ENCODE measurements around the gene TBC1D22A. TPM values are rescaled to one million over a fixed set of nuclear protein-coding genes. Genes with fewer than 3 reads are reported as not detected.

TBC1D22A gene
- total and polyA plus RNA-seq, 2 donors (not counting 3 experiments of a cell fraction or from before 2014, with no cell fraction given) = 26.1 to 32.4 TPM

DNA sequence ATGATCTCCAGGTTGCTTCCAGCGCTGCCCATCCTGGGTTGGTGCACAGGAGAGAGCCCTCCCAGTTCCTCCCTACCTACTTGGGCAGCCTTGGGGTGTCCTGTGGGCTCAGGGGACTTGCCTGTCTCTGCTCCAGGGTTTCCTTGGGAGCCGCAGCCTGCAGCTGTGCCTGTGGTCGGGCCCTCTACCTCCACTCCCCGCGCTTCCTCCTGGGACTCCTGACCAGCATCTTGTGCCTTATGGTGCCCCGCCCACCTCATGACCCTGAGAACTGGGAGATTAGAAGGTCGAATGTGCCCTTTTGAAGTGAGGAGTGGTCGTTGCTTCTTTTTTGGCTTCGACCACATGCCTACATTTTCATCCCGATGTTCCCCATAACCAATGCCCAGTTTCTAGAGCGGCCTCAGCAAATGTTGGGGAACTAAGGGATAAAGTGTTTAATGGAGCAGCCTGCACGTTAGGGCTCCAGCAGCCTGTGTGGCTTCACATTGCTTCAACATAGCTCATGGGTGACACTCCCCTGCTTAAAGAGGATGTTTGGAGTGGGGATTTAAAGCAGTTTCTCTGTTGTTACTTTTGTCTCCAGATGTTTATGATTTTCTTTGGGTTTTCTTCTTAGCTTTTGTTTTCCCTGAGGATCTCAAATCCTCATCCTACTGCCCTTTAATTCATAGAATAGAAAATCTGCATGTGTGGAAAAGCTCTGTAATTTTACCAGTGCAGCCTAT lies 248.8 kb downstream of the TBC1D22A start:
- CTCF ChIA-PET = interaction anchor here (0.9 kb wide), 1 partner anchor 11 kb away, joined by 4 read pairs; no protein-coding TSS in a partner anchor
- POLR2A ChIA-PET = no interaction called here
- Histone ChIP-seq H2AFZ (ENCODE audit: low read depth, low read length) (no peak overlapping the region), H3K36me3 (ENCODE audit: control insufficient read depth in 2 of 2, extremely low read depth in 1 of 2, insufficient read depth in 2 of 2, low read length in 2 of 2) (no peaks in the 10 kb centered on the region), H3K79me2 (ENCODE audit: control insufficient read depth, insufficient read depth, low read length) (no peaks in the 10 kb centered on the region), H3K27ac (ENCODE audit: insufficient read depth, low read depth, low read length) (no peak overlapping the region), H3K9me3 (replicated peaks; ENCODE audit: control insufficient read depth, insufficient read depth, low read length) (no peaks in the 10 kb centered on the region), H3K4me1 (ENCODE audit: control insufficient read depth, extremely low read depth, insufficient read depth, low read length) (no peaks in the 10 kb centered on the region), H3K9ac (replicated peaks; ENCODE audit: extremely low read depth, insufficient read depth, low read length) (no peak overlapping the region), H3K4me2 (ENCODE audit: insufficient read depth, low read length) (no peak overlapping the region), H3K27me3 (ENCODE audit: control insufficient read depth in 2 of 2, insufficient read depth in 2 of 2, low read length in 2 of 2) (no peaks in the 10 kb centered on the region), H3K4me3 (replicated peaks in 1 of 3; ENCODE audit: insufficient read depth in 1 of 3, low read depth in 1 of 3, low read length in 3 of 3) (no peak overlapping the region), H4K20me1 (replicated peaks; ENCODE audit: control insufficient read depth, extremely low read depth, insufficient read depth, low read length) (no peaks in the 10 kb centered on the region), H3K9me1 (replicated peaks; ENCODE audit: control insufficient read depth, extremely low read depth, insufficient read depth, low read length) (no peaks in the 10 kb centered on the region)
- DNase-seq (ENCODE audit: low read depth, low spot score) = no peak
- intact Hi-C loops (cut with micrococcal nuclease) (no loop called here), dilution Hi-C loops (cut with MboI; ENCODE audit: extremely low pct_ligation_motif_present, low sequenced_read_pairs) (no loop called here)
- BruUV-seq (replicated peaks) = no TSS peak
- TF ChIP-seq EZH2 (IDR thresholded peaks at IDR 0.05; ENCODE audit: borderline replicate concordance, low read depth, low read length, severe bottlenecking) (no peak), MYC (IDR thresholded peaks at IDR 0.05; ENCODE audit: low read depth, low read length) (no peak), FOS (IDR thresholded peaks at IDR 0.05; ENCODE audit: borderline replicate concordance, insufficient read depth, low read length) (no peak), POLR2A (IDR thresholded peaks at IDR 0.05; ENCODE audit: low read depth, low read length) (no peak), POLR2AphosphoS5 (IDR thresholded peaks at IDR 0.05; ENCODE audit: insufficient read depth, low read depth, low read length) (no peak), GATA2 (IDR thresholded peaks at IDR 0.05; ENCODE audit: insufficient read depth, insufficient read length, low read depth, low read length) (no peak), JUN (IDR thresholded peaks at IDR 0.05; ENCODE audit: borderline replicate concordance, insufficient read depth, insufficient read length, low read depth) (no peak)
- TF ChIP-seq, protein P1, sequence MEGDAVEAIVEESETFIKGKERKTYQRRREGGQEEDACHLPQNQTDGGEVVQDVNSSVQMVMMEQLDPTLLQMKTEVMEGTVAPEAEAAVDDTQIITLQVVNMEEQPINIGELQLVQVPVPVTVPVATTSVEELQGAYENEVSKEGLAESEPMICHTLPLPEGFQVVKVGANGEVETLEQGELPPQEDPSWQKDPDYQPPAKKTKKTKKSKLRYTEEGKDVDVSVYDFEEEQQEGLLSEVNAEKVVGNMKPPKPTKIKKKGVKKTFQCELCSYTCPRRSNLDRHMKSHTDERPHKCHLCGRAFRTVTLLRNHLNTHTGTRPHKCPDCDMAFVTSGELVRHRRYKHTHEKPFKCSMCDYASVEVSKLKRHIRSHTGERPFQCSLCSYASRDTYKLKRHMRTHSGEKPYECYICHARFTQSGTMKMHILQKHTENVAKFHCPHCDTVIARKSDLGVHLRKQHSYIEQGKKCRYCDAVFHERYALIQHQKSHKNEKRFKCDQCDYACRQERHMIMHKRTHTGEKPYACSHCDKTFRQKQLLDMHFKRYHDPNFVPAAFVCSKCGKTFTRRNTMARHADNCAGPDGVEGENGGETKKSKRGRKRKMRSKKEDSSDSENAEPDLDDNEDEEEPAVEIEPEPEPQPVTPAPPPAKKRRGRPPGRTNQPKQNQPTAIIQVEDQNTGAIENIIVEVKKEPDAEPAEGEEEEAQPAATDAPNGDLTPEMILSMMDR (IDR thresholded peaks at IDR 0.05; ENCODE audit: extremely low read depth in 1 of 2, insufficient read depth in 1 of 2, low read depth in 1 of 2, low read length in 2 of 2) = no peak
- TF ChIP-seq, protein P2, sequence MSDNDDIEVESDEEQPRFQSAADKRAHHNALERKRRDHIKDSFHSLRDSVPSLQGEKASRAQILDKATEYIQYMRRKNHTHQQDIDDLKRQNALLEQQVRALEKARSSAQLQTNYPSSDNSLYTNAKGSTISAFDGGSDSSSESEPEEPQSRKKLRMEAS (IDR thresholded peaks at IDR 0.05; ENCODE audit: insufficient read depth, insufficient read length) = no peak
- no peak for FAIRE-seq
